Coronary artery (tissue), 2 donors: ENCODE data around the gene GRM5.
A peak's percentile ranks its signal among the peaks of the same experiment; 100 is the strongest.
"Not testable (repeated sequence)": the region's sequence is repeated elsewhere in the genome, so short reads cannot be mapped to it uniquely, and the experiment has no call there.

Experiments
- DNase-seq: peaks from one replicate; pipeline ENCODE4 v3.0.0-alpha.2; 2017; ENCODE audit warnings: low spot score
- H3K27ac ChIP-seq, 2 donors: fragments of 200-600 bp; sonication (generic); one replicate each; pipeline ENCODE4 v1.5.1; 2016 to 2019
- H3K4me3 ChIP-seq: fragments of 200-600 bp; sonication (generic); 2 replicates; pipeline ENCODE4 v1.5.1; 2016; ENCODE audit warnings: mild to moderate bottlenecking, moderate library complexity
- TF ChIP-seq, protein P1 (sequence below): fragments of 200-600 bp; sonication (generic); IDR thresholded peaks from one replicate; pipeline ENCODE4 v1.5.1; 2019; ENCODE audit warnings: antibody characterized with exemption

Gene GRM5

DNA sequence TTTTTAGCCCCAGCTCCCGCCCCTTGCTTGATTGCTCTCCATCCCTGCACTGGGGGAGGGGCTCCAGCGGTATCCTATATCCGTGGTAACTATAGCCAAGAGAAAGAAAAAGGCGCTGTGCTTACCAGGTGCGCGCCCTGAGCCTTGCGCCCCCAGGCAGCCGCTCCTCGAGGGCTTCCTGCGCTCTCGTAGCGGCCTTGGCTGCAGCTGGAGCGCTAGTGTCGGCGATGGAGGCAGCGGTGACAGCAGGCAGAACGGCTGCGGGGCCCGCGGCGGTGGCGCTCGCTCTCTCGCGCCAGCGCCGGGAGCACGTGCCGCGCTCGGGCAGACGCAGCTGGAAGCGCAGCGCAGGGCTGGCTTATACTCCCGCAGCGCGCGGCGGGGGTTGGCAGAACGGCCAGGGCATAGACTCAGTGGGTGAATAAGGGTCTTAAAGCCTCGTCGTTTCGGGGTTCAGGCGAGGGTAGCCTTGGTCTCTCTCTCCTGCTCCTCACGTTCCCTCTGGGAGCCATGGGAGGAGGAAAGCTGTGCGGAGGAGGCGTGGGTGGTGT lies at the start of gene GRM5:
GRM5 (minus strand) TSS at position 332 of the 551 bp plus-strand sequence. CDS start 18,110 bp downstream, outside the sequence.
- peak within 1 kb of the TSS; percentile 34 for H3K4me3 ChIP-seq
- DNase-seq, H3K27ac ChIP-seq: not testable (repeated sequence)

DNA sequence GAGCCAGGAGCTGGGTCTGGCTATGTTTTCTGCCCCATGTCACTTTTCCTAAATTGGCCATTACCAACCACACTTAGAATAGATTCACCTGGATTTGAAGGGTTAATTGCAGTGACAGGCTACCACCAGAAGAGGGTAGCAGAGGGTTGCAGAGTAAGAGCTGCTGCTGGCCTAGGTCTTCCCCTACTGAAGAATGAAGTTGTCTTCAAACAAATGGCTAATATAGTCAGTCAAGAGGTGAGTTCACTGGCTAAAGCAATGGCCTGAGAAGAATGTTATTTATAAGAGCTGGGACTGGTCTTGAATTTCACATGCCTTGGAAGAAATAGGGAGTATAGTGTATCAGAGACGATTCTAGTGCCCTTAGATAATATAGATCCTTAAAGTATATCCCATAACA lies 32.2 kb upstream of the GRM5 start:
- not testable (repeated sequence) for H3K4me3 ChIP-seq, DNase-seq, H3K27ac ChIP-seq
- TF ChIP-seq, protein P1, sequence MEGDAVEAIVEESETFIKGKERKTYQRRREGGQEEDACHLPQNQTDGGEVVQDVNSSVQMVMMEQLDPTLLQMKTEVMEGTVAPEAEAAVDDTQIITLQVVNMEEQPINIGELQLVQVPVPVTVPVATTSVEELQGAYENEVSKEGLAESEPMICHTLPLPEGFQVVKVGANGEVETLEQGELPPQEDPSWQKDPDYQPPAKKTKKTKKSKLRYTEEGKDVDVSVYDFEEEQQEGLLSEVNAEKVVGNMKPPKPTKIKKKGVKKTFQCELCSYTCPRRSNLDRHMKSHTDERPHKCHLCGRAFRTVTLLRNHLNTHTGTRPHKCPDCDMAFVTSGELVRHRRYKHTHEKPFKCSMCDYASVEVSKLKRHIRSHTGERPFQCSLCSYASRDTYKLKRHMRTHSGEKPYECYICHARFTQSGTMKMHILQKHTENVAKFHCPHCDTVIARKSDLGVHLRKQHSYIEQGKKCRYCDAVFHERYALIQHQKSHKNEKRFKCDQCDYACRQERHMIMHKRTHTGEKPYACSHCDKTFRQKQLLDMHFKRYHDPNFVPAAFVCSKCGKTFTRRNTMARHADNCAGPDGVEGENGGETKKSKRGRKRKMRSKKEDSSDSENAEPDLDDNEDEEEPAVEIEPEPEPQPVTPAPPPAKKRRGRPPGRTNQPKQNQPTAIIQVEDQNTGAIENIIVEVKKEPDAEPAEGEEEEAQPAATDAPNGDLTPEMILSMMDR: peak; percentile 54

DNA sequence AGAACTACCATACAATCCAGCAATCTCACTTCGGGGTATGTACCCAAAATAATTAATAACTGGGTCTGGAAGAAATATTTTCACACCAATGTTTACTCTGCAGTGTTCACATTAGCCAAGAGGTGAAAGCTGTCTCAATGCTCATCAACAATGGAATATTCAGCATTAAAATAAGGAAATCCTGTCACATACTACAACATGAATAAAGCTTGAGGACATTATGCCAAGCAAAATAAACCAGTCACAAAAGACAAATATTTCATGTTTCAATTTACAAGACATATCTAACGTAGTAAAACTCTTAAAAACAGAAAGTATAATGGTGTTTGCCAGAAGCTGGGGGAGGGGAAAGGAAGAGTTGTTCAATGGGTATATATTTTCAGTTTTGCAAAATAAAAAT lies 28.0 kb upstream of the GRM5 start:
- not testable (repeated sequence) for H3K27ac ChIP-seq, H3K4me3 ChIP-seq, DNase-seq

DNA sequence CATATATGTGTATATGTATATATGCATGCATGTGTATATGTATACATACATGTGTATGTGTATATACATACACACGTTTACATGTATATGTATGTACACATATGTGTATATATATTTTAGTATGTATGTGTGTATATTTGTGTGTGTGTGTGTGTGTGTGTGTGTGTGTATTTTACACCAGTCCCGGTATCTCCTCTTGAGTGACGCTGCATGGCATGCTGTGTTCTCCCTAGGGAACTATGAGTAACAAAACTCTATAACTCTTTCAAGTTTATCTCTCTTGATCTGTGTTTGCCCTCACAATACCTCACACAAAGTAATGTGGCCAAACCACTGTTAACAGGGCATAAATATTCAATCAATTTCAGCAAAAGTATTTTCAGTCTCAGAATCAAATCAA lies 19.2 kb upstream of the GRM5 start:
- H3K27ac ChIP-seq, H3K4me3 ChIP-seq, DNase-seq: not testable (repeated sequence)

DNA sequence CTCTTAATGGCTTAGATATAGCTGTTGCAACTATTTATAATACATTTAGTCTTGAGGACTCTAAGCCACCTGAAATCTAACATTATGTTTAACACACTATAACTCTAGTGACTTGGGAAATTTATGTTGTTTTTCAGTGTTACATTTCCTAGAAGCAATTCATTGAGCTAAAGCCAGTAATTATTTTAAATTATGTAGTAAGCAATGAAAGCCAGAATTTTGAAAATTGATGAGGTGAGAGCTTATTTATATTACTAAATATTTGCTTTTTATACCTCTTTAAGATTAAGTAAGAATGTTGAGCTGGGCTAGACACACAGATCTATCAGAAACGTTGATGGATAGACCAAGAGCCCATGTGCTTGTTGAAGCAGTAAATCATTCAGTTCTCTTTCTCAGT lies 5.1 kb upstream of the GRM5 start:
- H3K4me3 ChIP-seq, H3K27ac ChIP-seq, DNase-seq: not testable (repeated sequence)

DNA sequence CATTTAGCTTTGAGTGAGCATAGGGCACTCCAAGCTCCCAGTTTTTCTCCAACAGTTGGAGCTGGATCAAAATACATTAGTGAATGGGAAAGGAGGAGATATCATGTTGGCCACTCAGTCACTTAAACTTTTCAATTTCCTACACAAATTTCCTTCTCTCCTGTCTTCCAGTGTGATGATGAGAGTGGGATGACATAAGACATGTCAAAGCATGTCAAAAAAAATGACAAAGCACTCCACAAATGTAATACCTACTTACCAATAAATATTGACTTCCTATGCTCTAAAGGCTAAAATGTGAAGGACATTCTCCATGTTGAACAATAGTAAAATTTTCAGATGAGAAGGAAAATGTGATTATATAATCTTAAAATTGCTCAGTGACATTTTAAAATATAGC lies 1.5 kb upstream of the GRM5 start:
- no peak for DNase-seq
- Histone ChIP-seq H3K27ac (no peak overlapping the region), H3K4me3 (no peak overlapping the region)
- TF ChIP-seq, protein P1: no peak

DNA sequence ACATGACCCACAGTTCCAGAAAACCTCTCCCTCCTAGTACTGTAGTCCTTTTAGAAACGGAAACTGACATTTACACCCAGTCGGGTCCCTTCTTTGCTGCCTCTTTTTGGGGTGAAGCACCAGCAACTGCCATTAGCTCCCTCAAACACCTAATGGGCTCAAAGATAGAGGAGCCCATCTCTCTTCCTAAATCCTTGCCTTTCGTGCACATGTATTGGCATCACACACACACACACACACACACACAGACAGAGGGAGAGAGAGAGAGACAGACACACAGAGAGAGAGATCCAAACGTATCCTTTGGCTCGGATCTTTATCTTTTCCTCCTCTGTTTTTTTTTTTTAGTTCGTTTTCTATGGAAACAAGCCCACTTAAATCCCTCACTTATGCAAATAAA lies 716 bp downstream of the GRM5 start:
- no peak for DNase-seq
- H3K4me3 ChIP-seq: no peak overlapping the region
- no peak overlapping the region for H3K27ac ChIP-seq
- TF ChIP-seq, protein P1: no peak

DNA sequence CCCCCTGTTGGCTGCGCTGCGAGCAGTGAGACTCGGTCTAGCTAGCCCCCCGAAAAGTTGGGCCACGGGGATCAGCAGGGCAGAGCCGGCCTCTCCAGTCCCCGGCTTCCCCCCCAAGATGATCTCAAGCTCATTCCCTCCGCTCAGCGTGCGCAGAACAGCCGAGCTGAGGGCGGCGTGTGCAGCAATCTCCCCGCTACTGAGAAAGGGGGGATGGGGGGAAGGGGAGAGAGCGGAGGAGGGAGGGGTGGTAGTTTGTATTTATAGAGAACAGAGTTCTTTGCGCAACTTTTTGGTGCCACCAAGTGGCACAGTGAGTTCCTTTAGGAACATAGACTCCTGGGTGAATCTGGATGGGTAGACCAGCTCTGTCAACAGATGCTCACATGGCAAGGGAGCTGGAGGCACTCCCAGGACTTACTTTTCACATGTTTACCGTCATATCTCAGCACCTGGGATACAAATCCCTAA lies 2.3 kb downstream of the GRM5 start:
- not testable (repeated sequence) for H3K4me3 ChIP-seq, DNase-seq, H3K27ac ChIP-seq

DNA sequence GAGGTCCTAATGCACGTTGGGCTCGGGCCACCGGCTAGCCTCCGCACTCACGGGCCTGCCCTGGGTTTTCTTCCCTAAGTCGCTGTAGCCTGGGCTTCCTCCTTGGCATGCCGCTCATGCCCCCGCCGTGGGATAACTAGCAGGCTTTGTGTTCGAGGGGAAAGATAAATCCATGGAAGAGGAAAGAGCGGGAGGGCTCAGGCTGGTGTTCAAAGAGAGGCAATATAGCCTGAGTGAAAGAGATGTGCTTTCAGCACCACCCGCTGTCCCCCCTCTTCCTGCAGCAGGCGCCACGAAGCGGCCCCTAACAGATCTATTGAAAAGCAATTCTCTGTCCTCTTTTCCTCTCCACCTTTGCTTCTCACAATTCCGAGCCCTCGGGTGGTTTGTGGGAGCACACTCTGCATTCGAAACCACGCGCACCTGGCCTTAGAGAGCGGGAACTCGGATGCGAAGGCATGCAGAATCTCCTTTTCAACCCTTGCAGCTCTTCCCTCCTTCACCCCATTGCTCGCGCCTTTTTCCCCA lies 2.9 kb downstream of the GRM5 start:
- H3K4me3 ChIP-seq, DNase-seq, H3K27ac ChIP-seq: not testable (repeated sequence)

DNA sequence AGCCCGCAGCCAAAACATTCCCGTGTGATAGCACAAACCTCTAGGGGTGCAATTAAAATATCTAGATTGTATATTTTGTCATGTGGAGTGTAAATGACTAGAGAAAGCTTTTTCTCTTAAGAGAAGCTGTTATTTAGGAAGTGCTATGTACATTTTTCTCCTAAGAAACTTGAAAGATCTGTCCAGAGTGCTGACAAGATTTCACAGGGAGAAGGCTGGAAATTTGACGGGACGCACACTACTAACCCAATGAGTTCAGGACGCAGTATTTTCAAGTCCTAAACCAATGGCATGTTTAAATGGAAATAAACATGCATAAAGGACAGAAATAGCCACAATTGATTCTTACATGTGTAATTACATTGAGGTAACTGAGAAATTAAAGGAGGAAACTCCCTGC lies 3.9 kb downstream of the GRM5 start:
- DNase-seq, H3K27ac ChIP-seq, H3K4me3 ChIP-seq: not testable (repeated sequence)

DNA sequence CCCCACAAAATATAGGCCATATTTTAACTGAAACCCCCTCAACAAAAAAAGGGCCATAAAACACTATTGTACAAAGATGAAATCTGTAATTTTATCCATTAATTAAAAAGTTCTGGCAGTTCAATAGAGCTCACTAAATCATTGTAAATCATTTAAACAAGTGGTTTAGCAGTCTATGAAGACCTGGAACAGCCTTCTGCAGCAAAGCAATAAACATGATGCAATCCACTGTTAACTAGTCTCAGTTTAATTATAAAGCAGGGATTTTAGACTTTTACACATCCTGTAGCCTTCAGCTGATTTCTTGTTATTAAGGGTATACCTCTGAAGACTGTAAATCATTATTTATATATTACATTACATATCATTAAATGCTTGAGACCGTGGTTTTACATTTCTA lies 8.4 kb downstream of the GRM5 start:
- H3K4me3 ChIP-seq, DNase-seq, H3K27ac ChIP-seq: not testable (repeated sequence)
